ENCODE results near the gene NUPR1. TPM values are rescaled to one million over a fixed set of nuclear protein-coding genes. Genes with fewer than 3 reads are reported as not detected.
"Not testable (repeated sequence)": the region's sequence is repeated elsewhere in the genome, so short reads cannot be mapped to it uniquely, and the experiment has no call there.

NUPR1 gene
- total and polyA plus RNA-seq, 4 donors = 85.0 to 148 (median 111) TPM

DNA sequence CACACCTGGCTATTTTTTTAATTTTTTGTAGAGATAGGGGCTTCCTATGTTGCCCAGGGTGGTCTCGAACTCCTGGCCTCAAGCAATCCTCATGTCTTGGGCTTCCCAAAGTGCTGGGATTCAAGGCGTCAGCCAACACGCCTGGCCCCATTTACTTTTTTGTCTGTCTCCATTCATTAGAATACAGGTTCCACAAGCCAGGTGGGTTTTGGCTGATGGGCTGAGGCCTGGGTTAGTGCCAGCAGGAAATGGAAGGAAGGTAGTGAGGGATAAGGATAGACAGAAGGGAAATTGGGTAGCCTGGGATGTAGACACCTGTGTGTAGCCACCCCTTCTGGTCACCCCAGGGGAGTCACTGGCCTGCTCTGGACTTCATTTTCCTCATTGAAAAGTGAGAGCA is 27.7 kb downstream of the NUPR1 start:
- WGBS, 2 donors = 91 to 92% methylated on average over 3 of the region's 3 CpGs
- no peak overlapping the region for H3K27ac ChIP-seq (ENCODE audit: low read depth in 1 of 2, low read length in 2 of 2)
- H3K4me1 ChIP-seq (ENCODE audit: control insufficient read depth in 1 of 2, insufficient read depth in 2 of 2, low read length in 2 of 2) = no peaks in the 10 kb centered on the region
- H3K9me3 ChIP-seq (ENCODE audit: control insufficient read depth, low read length) = no peaks in the 10 kb centered on the region
- no peak for DNase-seq
- no peaks in the 10 kb centered on the region for H3K27me3 ChIP-seq (ENCODE audit: control insufficient read depth in 1 of 2, insufficient read depth in 2 of 2, low read length in 1 of 2)
- no peak for ATAC-seq (ENCODE audit: low FRiP score)
- no peaks in the 10 kb centered on the region for H3K36me3 ChIP-seq (ENCODE audit: control insufficient read depth in 1 of 2, insufficient read depth in 2 of 2, low read length in 1 of 2)
- intact Hi-C loops (cut with DNase I) = no loop called here
- H3K4me3 ChIP-seq (ENCODE audit: low read length in 2 of 2) = no peak overlapping the region

DNA sequence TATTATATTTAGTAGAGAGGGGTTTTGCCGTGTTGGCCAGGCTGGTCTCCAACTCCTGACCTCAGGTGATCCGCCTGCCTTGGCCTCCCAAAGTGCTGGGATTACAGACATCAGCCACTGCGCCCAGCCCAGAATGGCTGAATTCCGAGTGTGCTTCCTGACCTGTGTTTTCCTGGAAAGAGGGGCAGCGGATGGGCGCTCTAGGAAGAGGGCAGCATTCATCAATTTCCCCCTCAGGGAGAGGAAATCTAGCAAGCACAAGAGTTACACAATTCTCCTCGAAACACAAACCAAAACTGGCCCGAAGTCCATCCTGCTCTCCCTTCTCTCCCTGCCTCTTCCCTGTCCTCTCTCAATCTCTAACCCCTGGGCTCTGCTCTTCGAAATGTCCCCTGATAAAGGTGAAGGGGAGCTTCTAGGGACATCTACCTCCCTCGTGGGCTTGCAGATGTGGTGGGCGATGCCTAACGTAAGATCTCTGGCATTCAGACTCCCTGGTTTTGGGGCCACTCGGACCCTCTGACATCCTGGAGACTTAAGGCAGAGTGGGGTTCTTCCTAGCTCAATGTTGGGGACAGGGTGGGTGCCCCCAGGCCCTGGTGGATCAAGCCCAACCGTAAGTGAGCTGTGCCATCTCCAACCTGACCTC is 33.2 kb downstream of the NUPR1 start:
- Histone ChIP-seq H3K36me3 (ENCODE audit: control insufficient read depth in 1 of 2, insufficient read depth in 2 of 2, low read length in 1 of 2) (no peaks in the 10 kb centered on the region), H3K27me3 (ENCODE audit: control insufficient read depth in 1 of 2, insufficient read depth in 2 of 2, low read length in 1 of 2) (no peaks in the 10 kb centered on the region), H3K27ac (ENCODE audit: low read depth in 1 of 2, low read length in 2 of 2) (no peak overlapping the region), H3K4me3 (ENCODE audit: low read length in 2 of 2) (no peak overlapping the region), H3K4me1 (ENCODE audit: control insufficient read depth in 1 of 2, insufficient read depth in 2 of 2, low read length in 2 of 2) (no peaks in the 10 kb centered on the region), H3K9me3 (ENCODE audit: control insufficient read depth, low read length) (no peaks in the 10 kb centered on the region)
- DNase-seq (no peak), ATAC-seq (ENCODE audit: low FRiP score) (no peak)
- intact Hi-C loops (cut with DNase I) = no loop called here
- WGBS, 2 donors = 68 to 70% methylated on average over 13 to 14 of the region's 14 CpGs

DNA sequence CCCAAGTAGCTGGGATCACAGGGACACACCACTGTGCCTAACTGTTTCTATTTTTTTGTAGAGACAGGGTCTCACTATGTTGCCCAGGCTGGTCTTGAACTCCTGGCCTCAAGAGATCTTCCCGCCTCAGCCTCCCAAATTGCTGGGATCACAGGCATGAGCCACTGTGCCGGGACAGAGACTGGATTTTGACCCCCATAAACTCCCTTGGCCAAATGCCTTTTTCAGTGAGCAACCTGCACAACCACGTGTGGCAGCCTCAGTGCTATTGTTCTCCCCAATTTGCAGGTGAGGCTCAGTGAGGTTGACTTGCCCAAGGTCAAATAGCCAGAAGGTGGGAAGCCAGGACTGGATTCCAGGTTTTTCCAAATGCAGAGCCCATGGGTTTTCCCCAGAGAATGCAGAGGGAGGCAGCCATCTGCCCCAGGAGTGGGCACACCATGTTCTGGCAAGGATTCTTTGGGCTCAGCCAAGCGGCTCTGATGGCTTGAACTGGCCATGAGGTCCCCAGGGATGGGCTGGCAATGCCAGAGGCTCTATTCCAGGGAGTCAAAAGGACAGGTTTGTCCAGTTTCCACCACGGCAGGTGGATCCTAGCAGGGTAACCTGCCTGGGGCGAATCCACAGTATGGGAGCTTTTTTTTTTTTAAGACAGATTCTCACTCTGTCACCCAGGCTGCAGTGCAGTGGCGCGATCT is 33.9 kb downstream of the NUPR1 start:
- 61 to 63% methylated on average over 8 of the region's 8 CpGs for WGBS, 2 donors
- no peaks in the 10 kb centered on the region for H3K36me3 ChIP-seq (ENCODE audit: control insufficient read depth in 1 of 2, insufficient read depth in 2 of 2, low read length in 1 of 2)
- no peaks in the 10 kb centered on the region for H3K4me1 ChIP-seq (ENCODE audit: control insufficient read depth in 1 of 2, insufficient read depth in 2 of 2, low read length in 2 of 2)
- DNase-seq = no peak
- intact Hi-C loops (cut with DNase I) = no loop called here
- H3K9me3 ChIP-seq (ENCODE audit: control insufficient read depth, low read length) = no peaks in the 10 kb centered on the region
- H3K27ac ChIP-seq (ENCODE audit: low read depth in 1 of 2, low read length in 2 of 2) = no peak overlapping the region
- H3K4me3 ChIP-seq (ENCODE audit: low read length in 2 of 2) = no peak overlapping the region
- ATAC-seq (ENCODE audit: low FRiP score) = no peak
- no peaks in the 10 kb centered on the region for H3K27me3 ChIP-seq (ENCODE audit: control insufficient read depth in 1 of 2, insufficient read depth in 2 of 2, low read length in 1 of 2)

DNA sequence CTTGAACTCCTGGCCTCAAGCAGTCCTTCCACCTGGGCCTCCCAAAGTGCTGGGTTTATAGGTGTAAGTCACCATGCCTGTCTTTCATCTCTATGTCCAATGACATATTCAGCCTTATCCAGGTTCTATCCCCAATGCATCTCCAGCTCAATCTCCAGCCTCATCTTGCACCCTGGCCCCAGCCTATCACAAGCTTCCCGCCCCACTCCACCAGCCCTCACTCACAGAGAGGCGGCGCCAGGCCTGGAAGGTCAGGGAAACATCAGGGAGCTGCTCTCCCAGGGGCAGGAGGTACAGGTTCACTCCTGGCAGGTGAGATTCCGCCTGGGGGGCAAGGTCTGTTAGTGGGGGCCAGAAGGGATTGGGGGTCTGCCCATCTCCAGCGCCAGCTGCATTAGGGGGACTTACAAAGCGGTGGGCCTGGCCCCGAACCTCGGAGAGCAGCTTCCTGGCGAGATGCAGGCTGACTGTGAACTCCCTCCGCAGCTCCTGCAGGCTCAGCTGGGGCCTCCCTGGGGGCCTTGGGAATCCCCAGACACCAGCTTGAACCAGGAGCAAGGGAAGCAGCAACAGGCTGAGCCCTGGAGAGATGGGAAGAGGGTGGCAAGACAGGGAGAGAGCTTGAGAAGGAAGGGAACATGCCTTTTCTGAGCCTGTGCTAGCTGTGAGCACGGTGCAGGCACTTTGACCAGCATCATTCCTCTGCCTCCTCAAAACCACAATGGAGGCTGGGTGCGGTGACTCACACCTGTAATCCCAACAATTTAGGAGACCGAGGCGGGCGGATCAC is 35.1 kb downstream of the NUPR1 start:
- Histone ChIP-seq H3K4me3 (ENCODE audit: low read length in 2 of 2) (no peak overlapping the region), H3K27me3 (ENCODE audit: control insufficient read depth in 1 of 2, insufficient read depth in 2 of 2, low read length in 1 of 2) (no peaks in the 10 kb centered on the region), H3K27ac (ENCODE audit: low read depth in 1 of 2, low read length in 2 of 2) (no peak overlapping the region), H3K4me1 (ENCODE audit: control insufficient read depth in 1 of 2, insufficient read depth in 2 of 2, low read length in 2 of 2) (no peaks in the 10 kb centered on the region), H3K36me3 (ENCODE audit: control insufficient read depth in 1 of 2, insufficient read depth in 2 of 2, low read length in 1 of 2) (no peaks in the 10 kb centered on the region), H3K9me3 (ENCODE audit: control insufficient read depth, low read length) (no peaks in the 10 kb centered on the region)
- WGBS, 2 donors = 81 to 82% methylated on average over 15 of the region's 15 CpGs
- DNase-seq = no peak
- no peak for ATAC-seq (ENCODE audit: low FRiP score)
- intact Hi-C loops (cut with DNase I) = no loop called here

- DNase-seq (no peak), ATAC-seq (ENCODE audit: low FRiP score) (no peak)
- Histone ChIP-seq H3K9me3 (ENCODE audit: control insufficient read depth, low read length) (no peaks in the 10 kb centered on the region), H3K27me3 (ENCODE audit: control insufficient read depth in 1 of 2, insufficient read depth in 2 of 2, low read length in 1 of 2) (no peaks in the 10 kb centered on the region), H3K36me3 (ENCODE audit: control insufficient read depth in 1 of 2, insufficient read depth in 2 of 2, low read length in 1 of 2) (no peaks in the 10 kb centered on the region), H3K27ac (ENCODE audit: low read depth in 1 of 2, low read length in 2 of 2) (no peak overlapping the region), H3K4me1 (ENCODE audit: control insufficient read depth in 1 of 2, insufficient read depth in 2 of 2, low read length in 2 of 2) (no peaks in the 10 kb centered on the region), H3K4me3 (ENCODE audit: low read length in 2 of 2) (no peak overlapping the region)
- intact Hi-C loops (cut with DNase I) = no loop called here
- 79 to 80% methylated on average over 2 of the region's 2 CpGs for WGBS, 2 donors
Observed at GRCh38 chr16:28502290-28502689, 36.5 kb downstream of the NUPR1 start.

GRCh38 chr16:28501258-28502232 is 37.2 kb downstream of the NUPR1 start:
- Histone ChIP-seq H3K36me3 (ENCODE audit: control insufficient read depth in 1 of 2, insufficient read depth in 2 of 2, low read length in 1 of 2) (no peaks in the 10 kb centered on the region), H3K4me3 (ENCODE audit: low read length in 2 of 2) (no peak overlapping the region), H3K27ac (ENCODE audit: low read depth in 1 of 2, low read length in 2 of 2) (no peak overlapping the region), H3K9me3 (ENCODE audit: control insufficient read depth, low read length) (no peaks in the 10 kb centered on the region), H3K27me3 (ENCODE audit: control insufficient read depth in 1 of 2, insufficient read depth in 2 of 2, low read length in 1 of 2) (no peaks in the 10 kb centered on the region), H3K4me1 (ENCODE audit: control insufficient read depth in 1 of 2, insufficient read depth in 2 of 2, low read length in 2 of 2) (no peaks in the 10 kb centered on the region)
- no peak for ATAC-seq (ENCODE audit: low FRiP score)
- WGBS, 2 donors = 86% methylated on average over 19 of the region's 19 CpGs
- intact Hi-C loops (cut with DNase I) = no loop called here
- DNase-seq = no peak

DNA sequence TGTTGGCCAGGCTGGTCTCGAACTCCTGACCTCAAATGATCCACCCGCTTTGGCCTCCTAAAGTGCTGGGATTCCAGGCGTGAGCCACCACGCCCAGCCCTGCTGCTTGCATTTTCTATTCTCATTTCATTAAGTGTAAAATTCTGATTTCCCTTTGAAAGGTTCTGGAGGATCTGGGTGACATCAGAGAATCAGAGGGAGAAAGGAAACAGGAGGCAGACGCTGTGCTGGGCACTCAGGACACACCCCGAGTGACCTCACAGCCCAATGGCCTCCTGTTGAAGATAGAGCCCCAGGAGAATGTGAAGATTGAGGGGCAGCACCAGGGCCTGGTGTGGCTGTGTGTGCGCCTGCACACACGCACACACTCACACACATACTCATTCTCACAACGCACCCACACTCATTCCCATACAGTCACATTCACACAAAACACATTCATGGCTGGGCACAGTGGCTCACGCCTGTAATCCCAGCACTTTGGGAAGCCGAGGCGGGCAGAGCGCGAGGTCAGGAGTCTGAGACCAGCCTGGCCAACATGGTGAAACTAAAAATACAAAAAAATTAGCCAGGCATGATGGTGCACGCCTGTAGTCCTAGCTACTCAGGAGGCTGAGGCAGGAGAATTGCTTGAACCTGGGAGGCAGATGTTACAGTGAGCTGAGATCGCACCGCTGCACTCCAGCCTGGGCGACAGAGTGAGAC is 38.1 kb downstream of the NUPR1 start:
- H3K36me3 ChIP-seq (ENCODE audit: control insufficient read depth in 1 of 2, insufficient read depth in 2 of 2, low read length in 1 of 2); H3K27me3 ChIP-seq (ENCODE audit: control insufficient read depth in 1 of 2, insufficient read depth in 2 of 2, low read length in 1 of 2); H3K27ac ChIP-seq (ENCODE audit: low read depth in 1 of 2, low read length in 2 of 2); ATAC-seq (ENCODE audit: low FRiP score); H3K4me1 ChIP-seq (ENCODE audit: control insufficient read depth in 1 of 2, insufficient read depth in 2 of 2, low read length in 2 of 2); DNase-seq; H3K4me3 ChIP-seq (ENCODE audit: low read length in 2 of 2); H3K9me3 ChIP-seq (ENCODE audit: control insufficient read depth, low read length); intact Hi-C loops (cut with DNase I): not testable (repeated sequence)
- WGBS, 2 donors = 82 to 86% methylated on average over 18 of the region's 18 CpGs

GRCh38 chr16:28499854-28500253 is 38.9 kb downstream of the NUPR1 start:
- WGBS, 2 donors = 83 to 87% methylated on average over 9 to 10 of the region's 10 CpGs
- Histone ChIP-seq H3K4me1 (ENCODE audit: control insufficient read depth in 1 of 2, insufficient read depth in 2 of 2, low read length in 2 of 2) (no peaks in the 10 kb centered on the region), H3K4me3 (ENCODE audit: low read length in 2 of 2) (no peak overlapping the region), H3K27ac (ENCODE audit: low read depth in 1 of 2, low read length in 2 of 2) (no peak overlapping the region), H3K36me3 (ENCODE audit: control insufficient read depth in 1 of 2, insufficient read depth in 2 of 2, low read length in 1 of 2) (no peaks in the 10 kb centered on the region), H3K27me3 (ENCODE audit: control insufficient read depth in 1 of 2, insufficient read depth in 2 of 2, low read length in 1 of 2) (no peaks in the 10 kb centered on the region), H3K9me3 (ENCODE audit: control insufficient read depth, low read length) (no peaks in the 10 kb centered on the region)
- intact Hi-C loops (cut with DNase I) = no loop called here
- no peak for DNase-seq
- ATAC-seq (ENCODE audit: low FRiP score) = no peak
